Fibroblast of pulmonary artery (primary cell): Measurements from ENCODE around the gene NMS.

ENCODE experiments used
- DNase-seq: peaks from one replicate; pipeline ENCODE4 v3.0.0-alpha.2; 2010; ENCODE audit warnings: low read depth
- H3K4me3 ChIP-seq: replicated peaks from 2 replicates; pipeline ENCODE4 v1.5.1; 2011; ENCODE audit warnings: low read depth, mild to moderate bottlenecking, control low read depth, low read length, moderate library complexity
- CTCF ChIP-seq: IDR thresholded peaks from 2 replicates; pipeline ENCODE4 v1.5.1; 2011; ENCODE audit warnings: mild to moderate bottlenecking, control low read depth, low read length, inconsistent platforms; ENCODE audit errors: missing control alignments

The NMS gene

GRCh38 chr2:100483895-100484294 is 13.6 kb downstream of the NMS start:
- no peak for TF ChIP-seq CTCF
- H3K4me3 ChIP-seq = no peak overlapping the region
- no peak for DNase-seq

DNA sequence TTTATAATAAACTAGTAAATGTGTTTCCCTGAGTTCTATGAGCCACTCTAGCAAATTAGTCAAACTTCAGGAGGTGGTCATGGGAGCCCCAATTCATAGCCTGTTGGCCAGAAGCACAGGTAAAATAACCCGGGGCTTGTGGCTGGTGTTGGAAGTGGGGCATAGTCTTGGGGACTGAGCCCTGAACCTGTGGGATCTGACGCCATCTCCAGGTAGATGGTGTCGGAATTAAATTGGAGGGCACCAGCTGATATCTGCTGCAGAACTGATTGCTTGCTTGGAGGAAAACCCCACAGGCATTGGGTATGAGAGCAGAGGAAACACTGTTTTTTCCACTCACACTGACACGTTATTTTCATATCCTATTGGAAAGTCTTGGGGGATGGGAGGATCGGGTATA is 14.1 kb downstream of the NMS start:
- no peak for DNase-seq
- no peak for TF ChIP-seq CTCF
- no peak overlapping the region for H3K4me3 ChIP-seq

- TF ChIP-seq CTCF = no peak
- DNase-seq = no peak
- no peak overlapping the region for H3K4me3 ChIP-seq
Observed at GRCh38 chr2:100485396-100485795, 15.1 kb downstream of the NMS start.

DNA sequence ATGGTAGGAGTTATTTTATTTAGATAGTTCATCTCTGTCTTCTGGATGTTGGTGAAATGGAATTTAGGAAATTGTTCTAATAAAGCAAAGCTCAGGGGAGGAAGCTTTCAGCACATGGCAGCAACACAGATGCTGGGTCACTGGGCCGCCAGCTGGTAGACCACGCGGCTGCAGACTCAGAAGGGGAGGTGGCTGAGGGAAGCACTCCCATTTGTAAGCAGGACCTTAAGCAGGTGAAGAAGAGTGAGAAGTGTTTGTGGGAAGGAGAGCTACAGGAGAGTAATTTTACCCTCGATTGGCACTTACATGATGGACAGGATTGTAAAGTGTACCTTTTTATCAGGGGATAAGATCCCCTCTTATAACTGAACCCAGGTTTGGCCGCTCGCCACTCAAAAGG is 24.4 kb downstream of the NMS start:
- no peak for DNase-seq
- no peak overlapping the region for H3K4me3 ChIP-seq
- no peak for TF ChIP-seq CTCF

- no peak for DNase-seq
- TF ChIP-seq CTCF = no peak
- no peak overlapping the region for H3K4me3 ChIP-seq
Observed at GRCh38 chr2:100502782-100503181, 32.5 kb downstream of the NMS start.

GRCh38 chr2:100504542-100504941 is 34.3 kb downstream of the NMS start:
- H3K4me3 ChIP-seq = no peak overlapping the region
- no peak for TF ChIP-seq CTCF

GRCh38 chr2:100509066-100509465 is 38.8 kb downstream of the NMS start:
- DNase-seq = no peak
- no peak for TF ChIP-seq CTCF
- H3K4me3 ChIP-seq = no peak overlapping the region

More at GRCh38 chr2:100504542-100504941, 34.3 kb downstream of the NMS start:
- DNase-seq = no peak
